Epithelial cell of esophagus (primary cell): ENCODE data around the gene SPOCK1.

Experiments used
- DNase-seq: peaks from one replicate; pipeline ENCODE4 v3.0.0; 2010; ENCODE audit warnings: low read depth
- H3K4me3 ChIP-seq: 2 replicates; pipeline ENCODE4 v1.5.1; 2011; ENCODE audit warnings: mild to moderate bottlenecking, low read length, control low read depth
- TF ChIP-seq, protein P1 (sequence below): IDR thresholded peaks from 2 replicates; pipeline ENCODE4 v1.5.1; 2011; ENCODE audit warnings: low read depth, mild to moderate bottlenecking, low read length, control low read depth, inconsistent platforms; ENCODE audit not compliant: insufficient read depth; ENCODE audit errors: missing control alignments

SPOCK1 gene

GRCh38 chr5:137379555-137380286, 119.4 kb downstream of the SPOCK1 start:
- H3K4me3 ChIP-seq = no peak overlapping the region
- DNase-seq = no peak
- TF ChIP-seq, protein P1, sequence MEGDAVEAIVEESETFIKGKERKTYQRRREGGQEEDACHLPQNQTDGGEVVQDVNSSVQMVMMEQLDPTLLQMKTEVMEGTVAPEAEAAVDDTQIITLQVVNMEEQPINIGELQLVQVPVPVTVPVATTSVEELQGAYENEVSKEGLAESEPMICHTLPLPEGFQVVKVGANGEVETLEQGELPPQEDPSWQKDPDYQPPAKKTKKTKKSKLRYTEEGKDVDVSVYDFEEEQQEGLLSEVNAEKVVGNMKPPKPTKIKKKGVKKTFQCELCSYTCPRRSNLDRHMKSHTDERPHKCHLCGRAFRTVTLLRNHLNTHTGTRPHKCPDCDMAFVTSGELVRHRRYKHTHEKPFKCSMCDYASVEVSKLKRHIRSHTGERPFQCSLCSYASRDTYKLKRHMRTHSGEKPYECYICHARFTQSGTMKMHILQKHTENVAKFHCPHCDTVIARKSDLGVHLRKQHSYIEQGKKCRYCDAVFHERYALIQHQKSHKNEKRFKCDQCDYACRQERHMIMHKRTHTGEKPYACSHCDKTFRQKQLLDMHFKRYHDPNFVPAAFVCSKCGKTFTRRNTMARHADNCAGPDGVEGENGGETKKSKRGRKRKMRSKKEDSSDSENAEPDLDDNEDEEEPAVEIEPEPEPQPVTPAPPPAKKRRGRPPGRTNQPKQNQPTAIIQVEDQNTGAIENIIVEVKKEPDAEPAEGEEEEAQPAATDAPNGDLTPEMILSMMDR = no peak

DNA sequence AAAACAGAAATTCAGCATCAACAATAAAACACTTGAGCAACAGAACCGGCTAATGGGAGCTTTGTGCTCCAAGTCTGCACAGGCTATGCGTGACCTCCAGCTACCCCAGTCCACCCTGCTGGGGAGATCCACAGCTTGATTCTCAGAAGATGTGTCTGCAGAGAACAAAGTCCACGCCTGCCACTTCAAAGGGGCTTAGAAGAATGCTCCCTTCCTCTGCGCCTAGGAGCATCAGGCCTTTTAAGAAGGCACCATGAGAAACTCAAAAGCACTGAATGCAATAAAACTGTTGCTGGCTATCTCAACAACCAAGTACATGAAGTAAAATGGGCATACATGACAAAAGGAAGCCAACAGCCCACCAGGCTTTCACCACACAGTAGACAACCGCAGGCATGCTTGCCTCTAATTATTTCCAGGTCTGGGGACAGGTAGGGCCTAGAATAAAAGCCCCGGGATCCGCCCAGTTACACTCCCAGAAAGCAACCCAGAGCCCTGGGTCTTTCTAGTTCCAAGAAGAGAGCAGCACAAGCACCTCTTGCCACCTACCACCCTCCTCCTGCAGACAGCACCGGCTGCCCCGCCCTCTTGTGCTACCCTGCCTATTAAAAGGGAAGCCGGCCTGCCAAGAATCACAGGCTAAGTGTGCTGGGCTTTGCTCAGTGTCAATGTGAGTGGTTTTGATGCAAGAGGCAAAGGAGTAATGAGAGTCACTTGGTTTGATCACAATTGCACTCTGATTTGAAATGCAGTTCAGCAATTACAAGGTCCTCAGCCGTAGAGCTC, 123.2 kb downstream of the SPOCK1 start:
- TF ChIP-seq, protein P1 = no peak
- DNase-seq = no peak
- no peak overlapping the region for H3K4me3 ChIP-seq

GRCh38 chr5:137374110-137374714, 124.9 kb downstream of the SPOCK1 start:
- TF ChIP-seq, protein P1 = no peak
- no peak for DNase-seq
- no peak overlapping the region for H3K4me3 ChIP-seq

DNA sequence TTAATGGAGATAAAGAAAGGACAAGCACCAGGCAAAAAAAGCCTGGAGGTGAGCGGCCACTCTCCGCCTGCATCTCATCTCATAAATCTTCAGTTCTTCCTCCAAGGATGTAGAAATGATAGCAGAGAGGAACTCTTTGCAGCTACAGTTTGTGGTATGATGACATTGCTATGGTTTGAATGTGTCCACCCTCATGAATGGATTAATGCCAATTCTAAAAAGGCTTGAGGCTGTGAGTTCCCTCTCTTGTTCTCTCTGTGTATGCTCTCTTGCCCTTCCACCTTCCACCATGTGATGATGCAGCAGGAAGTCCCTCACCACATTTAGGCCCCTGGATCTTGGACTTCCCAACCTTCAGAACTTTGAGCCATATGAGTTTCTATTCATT, 126.4 kb downstream of the SPOCK1 start:
- TF ChIP-seq, protein P1 = no peak
- DNase-seq = no peak
- no peak overlapping the region for H3K4me3 ChIP-seq

DNA sequence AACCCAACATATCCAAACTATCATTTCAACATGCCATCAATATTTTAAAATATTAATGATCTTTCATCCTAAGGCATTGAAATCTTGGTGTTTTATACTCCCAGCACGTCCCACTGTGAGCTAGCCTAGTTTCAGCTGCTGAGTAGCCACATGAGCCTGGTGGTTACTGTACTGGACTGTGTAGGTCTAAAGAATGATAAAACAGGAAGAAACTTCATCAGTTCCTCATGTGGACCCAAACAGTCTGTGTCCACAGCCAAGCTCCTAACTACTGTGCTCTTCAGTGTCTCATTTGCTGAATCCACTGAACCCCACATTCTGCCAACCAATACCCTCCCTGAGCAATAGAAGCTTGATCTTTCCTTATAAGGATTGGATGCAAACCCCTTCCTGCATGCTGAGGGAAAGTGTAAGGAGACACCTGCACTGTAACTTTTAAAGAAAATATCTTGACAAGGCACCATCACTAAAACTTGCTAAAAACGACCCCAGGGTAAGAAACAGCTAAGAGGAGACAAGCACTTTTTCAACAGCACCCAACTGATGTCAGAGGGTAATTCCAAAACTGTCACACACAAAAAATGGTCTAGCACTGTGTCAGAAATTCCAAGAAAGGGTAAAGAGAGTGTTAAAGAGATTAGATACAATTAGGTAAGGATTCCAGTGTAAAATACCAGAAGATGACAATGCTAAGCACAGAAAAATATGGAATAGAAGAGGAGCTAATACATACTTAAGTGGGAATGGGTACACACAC, 126.9 kb downstream of the SPOCK1 start:
- H3K4me3 ChIP-seq = no peak overlapping the region
- no peak for DNase-seq
- TF ChIP-seq, protein P1 = no peak
